Neural cell (in vitro differentiated cells): ENCODE results near the gene ANKRD29. TPM values are rescaled to one million over a fixed set of nuclear protein-coding genes. Genes with fewer than 3 reads are reported as not detected.

ENCODE experiments used
- H2AFZ ChIP-seq: fragments of 200-600, 300-800 bp; sonication (generic), shearing (Covaris generic); 2 replicates; pipeline ENCODE4 v1.6.0; 2014; ENCODE audit warnings: low read depth, mild to moderate bottlenecking, antibody characterized with exemption, low read length, moderate library complexity
- H3F3A ChIP-seq: fragments of 200-600 bp; shearing (Covaris generic); 2 replicates; pipeline ENCODE4 v1.6.1; 2016; ENCODE audit warnings: mild to moderate bottlenecking, moderate library complexity, mixed read lengths, antibody characterized with exemption, low read length; ENCODE audit not compliant: insufficient read depth, poor library complexity, severe bottlenecking
- H3K27ac ChIP-seq: fragments of 200-600, 300-800 bp; sonication (generic), shearing (Covaris generic); 2 replicates; pipeline ENCODE4 v1.5.1; 2014; ENCODE audit warnings: mild to moderate bottlenecking, low read length, moderate library complexity
- H3K27me3 ChIP-seq: fragments of 300-800, 200-600 bp; sonication (generic), shearing (Covaris generic); 2 replicates; pipeline ENCODE4 v1.6.0; 2014; ENCODE audit warnings: mild to moderate bottlenecking, low read depth, low read length, moderate library complexity; ENCODE audit not compliant: insufficient read depth
- H3K36me3 ChIP-seq: fragments of 300-800, 200-600 bp; sonication (generic), shearing (Covaris generic); 2 replicates; pipeline ENCODE4 v1.5.1; 2014; ENCODE audit warnings: mild to moderate bottlenecking, antibody characterized with exemption, low read length, moderate library complexity; ENCODE audit not compliant: insufficient read depth
- H3K4me2 ChIP-seq: fragments of 300-800, 200-600 bp; sonication (generic), shearing (Covaris generic); 2 replicates; pipeline ENCODE4 v1.6.0; 2014; ENCODE audit warnings: mild to moderate bottlenecking, low read length
- H3K4me3 ChIP-seq: fragments of 300-800, 200-600 bp; sonication (generic), shearing (Covaris generic); 2 replicates; pipeline ENCODE4 v1.5.1; 2014; ENCODE audit warnings: mild to moderate bottlenecking, low read length, moderate library complexity
- H3K79me2 ChIP-seq: fragments of 200-600 bp; shearing (Covaris generic); replicated peaks from 2 replicates; pipeline ENCODE4 v1.6.0; 2014; ENCODE audit warnings: mild to moderate bottlenecking, low read length, moderate library complexity; ENCODE audit not compliant: insufficient read depth
- H3K9ac ChIP-seq: fragments of 300-800, 200-600 bp; sonication (generic), shearing (Covaris generic); 2 replicates; pipeline ENCODE4 v1.6.1; 2016; ENCODE audit warnings: mild to moderate bottlenecking, low read length, mixed read lengths
- H3K9me2 ChIP-seq: fragments of 200-600 bp; shearing (Covaris generic); 2 replicates; pipeline ENCODE4 v1.6.1; 2016; ENCODE audit warnings: mild to moderate bottlenecking, low read length, mixed read lengths; ENCODE audit not compliant: insufficient read depth
- H3K9me3 ChIP-seq: fragments of 200-600, 300-800 bp; sonication (generic), shearing (Covaris generic); 2 replicates; pipeline ENCODE4 v1.6.1; 2016; ENCODE audit warnings: mild to moderate bottlenecking, mixed run types, low read length, moderate library complexity, mixed read lengths
- H4K20me1 ChIP-seq: fragments of 200-600 bp; shearing (Covaris generic); 2 replicates; pipeline ENCODE4 v1.6.1; 2016; ENCODE audit warnings: mild to moderate bottlenecking, mixed run types; ENCODE audit not compliant: insufficient read depth
- CTCF ChIP-seq: fragments of 450-650 bp; IDR thresholded peaks from 2 replicates; pipeline ENCODE4 v1.5.1; 2014; ENCODE audit warnings: antibody characterized with exemption, mild to moderate bottlenecking, moderate library complexity; ENCODE audit not compliant: poor library complexity, severe bottlenecking
- EP300 ChIP-seq: fragments of 450-650 bp; conservative IDR thresholded peaks from 2 replicates; pipeline ENCODE4 v1.6.1; 2014; ENCODE audit warnings: antibody characterized with exemption, mild to moderate bottlenecking, moderate library complexity; ENCODE audit not compliant: poor library complexity, severe bottlenecking
- EZH2 ChIP-seq: fragments of 200-600, 300-800 bp; shearing (Covaris generic), sonication (generic); IDR thresholded peaks from 2 replicates; pipeline ENCODE4 v1.6.1; 2014; ENCODE audit warnings: antibody characterized with exemption, low read length, borderline replicate concordance, mild to moderate bottlenecking; ENCODE audit not compliant: insufficient read depth, poor library complexity, severe bottlenecking
- MXI1 ChIP-seq: fragments of 450-650 bp; conservative IDR thresholded peaks from 2 replicates; pipeline ENCODE4 v1.6.1; 2014; ENCODE audit warnings: antibody characterized with exemption, mild to moderate bottlenecking; ENCODE audit not compliant: poor library complexity, severe bottlenecking
- POLR2AphosphoS5 ChIP-seq: IDR thresholded peaks from 2 replicates; pipeline ENCODE4 v1.6.1; 2012
- RAD21 ChIP-seq: fragments of 450-650 bp; conservative IDR thresholded peaks from 2 replicates; pipeline ENCODE4 v1.6.1; 2014; ENCODE audit warnings: antibody characterized with exemption, mild to moderate bottlenecking, moderate library complexity
- REST ChIP-seq: IDR thresholded peaks from 2 replicates; pipeline ENCODE4 v1.6.1; 2012; ENCODE audit warnings: borderline replicate concordance
- SMC3 ChIP-seq: fragments of 450-650 bp; conservative IDR thresholded peaks from 2 replicates; pipeline ENCODE4 v1.6.1; 2014; ENCODE audit warnings: antibody characterized with exemption, mild to moderate bottlenecking, moderate library complexity; ENCODE audit not compliant: poor library complexity
- TAF1 ChIP-seq: IDR thresholded peaks from 2 replicates; pipeline ENCODE4 v1.6.1; 2012; ENCODE audit warnings: low read depth
- polyA plus RNA-seq: library from polyadenylated mRNA; depleted of rRNA; stranded (reverse); fragments of >200 nt; gene quantifications from 2 replicates; pipeline ENCODE4 v1.2.3, GENCODE V29; 2014

The ANKRD29 gene
- polyA plus RNA-seq, 1 donor from 2014 or later: 4.9 TPM

- no peak overlapping the region for H3K9ac ChIP-seq
- no peaks in the 10 kb centered on the region for H4K20me1 ChIP-seq
- H3K9me2 ChIP-seq: no peaks in the 10 kb centered on the region
- H3K27me3 ChIP-seq: no peaks in the 10 kb centered on the region
- TF ChIP-seq MXI1 (no peak), REST (no peak), TAF1 (no peak), RAD21 (no peak), EZH2 (no peak), EP300 (no peak), CTCF (no peak)
- H3K79me2 ChIP-seq: no peaks in the 10 kb centered on the region
- H3K4me2 ChIP-seq: no peak overlapping the region
- no peak overlapping the region for H2AFZ ChIP-seq
- no peak overlapping the region for H3K27ac ChIP-seq
- H3F3A ChIP-seq: no peaks in the 10 kb centered on the region
- H3K9me3 ChIP-seq: no peaks in the 10 kb centered on the region
- no peaks in the 10 kb centered on the region for H3K36me3 ChIP-seq
- H3K4me3 ChIP-seq: no peak overlapping the region
These were observed 6.0 kb upstream of the ANKRD29 start for GRCh38 chr18:23668731-23669130.

DNA sequence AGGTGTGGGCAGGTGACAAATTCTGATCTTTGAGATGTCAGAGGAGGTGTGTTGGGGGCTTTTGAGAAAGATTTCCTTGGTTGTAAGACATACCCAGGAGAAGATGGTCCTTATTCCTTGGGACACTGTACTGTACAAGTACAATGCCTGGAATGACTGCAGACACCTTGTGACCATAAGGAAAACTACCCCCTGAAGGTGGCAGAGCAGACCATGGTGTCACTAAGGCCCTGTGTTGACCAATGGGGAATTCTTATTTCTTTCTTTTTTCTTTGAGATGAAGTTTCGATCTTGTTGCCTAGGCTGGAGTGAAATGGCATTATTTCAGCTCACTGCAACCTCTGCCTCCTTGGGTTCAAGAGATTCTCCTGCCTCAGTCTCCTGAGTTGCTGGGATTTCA, 4.4 kb upstream of the ANKRD29 start:
- Histone ChIP-seq H4K20me1 (no peaks in the 10 kb centered on the region), H3K27me3 (peaks cover 10% of the 10 kb centered on the region), H3K4me3 (no peak overlapping the region), H3K36me3 (no peaks in the 10 kb centered on the region), H3K79me2 (no peaks in the 10 kb centered on the region), H3K27ac (no peak overlapping the region), H3K9ac (no peak overlapping the region), H3F3A (no peaks in the 10 kb centered on the region), H3K4me2 (no peak overlapping the region), H3K9me3 (no peaks in the 10 kb centered on the region), H3K9me2 (no peaks in the 10 kb centered on the region), H2AFZ (no peak overlapping the region)
- TF ChIP-seq POLR2AphosphoS5 (no peak), MXI1 (no peak), REST (no peak), CTCF (no peak), EP300 (no peak), EZH2 (no peak), SMC3 (no peak), RAD21 (no peak), TAF1 (no peak)
